AG04449 (cell line): ENCODE measurements around the gene FBXL5.

ENCODE experiments used
- CTCF ChIA-PET: fragments of 350-600 bp; formaldehyde crosslinking; extraction: SDS; loops from one replicate; lab custom pipeline; 2021; ENCODE audit warnings: antibody characterized with exemption; lab: Yijun Ruan, JAX
- POLR2A ChIA-PET: fragments of 400-600, 350-600 bp; formaldehyde crosslinking; extraction: SDS; loops from one replicate; lab custom pipeline; 2020; ENCODE audit warnings: antibody characterized with exemption, inconsistent platforms; lab: Yijun Ruan, JAX
- DNase-seq: peaks from one replicate; pipeline ENCODE4 v3.0.0-alpha.2; 2010; ENCODE audit warnings: low read depth, low spot score
- H3K4me3 ChIP-seq: 2 replicates; pipeline ENCODE4 v1.5.1; 2011; ENCODE audit warnings: low read depth, mild to moderate bottlenecking, control low read depth, low read length
- CTCF ChIP-seq: IDR thresholded peaks from one replicate; pipeline ENCODE4 v1.5.1; 2011; ENCODE audit warnings: mild to moderate bottlenecking, moderate library complexity, low read length, control low read depth, inconsistent platforms; ENCODE audit not compliant: insufficient read depth; ENCODE audit errors: missing control alignments

Gene FBXL5

DNA sequence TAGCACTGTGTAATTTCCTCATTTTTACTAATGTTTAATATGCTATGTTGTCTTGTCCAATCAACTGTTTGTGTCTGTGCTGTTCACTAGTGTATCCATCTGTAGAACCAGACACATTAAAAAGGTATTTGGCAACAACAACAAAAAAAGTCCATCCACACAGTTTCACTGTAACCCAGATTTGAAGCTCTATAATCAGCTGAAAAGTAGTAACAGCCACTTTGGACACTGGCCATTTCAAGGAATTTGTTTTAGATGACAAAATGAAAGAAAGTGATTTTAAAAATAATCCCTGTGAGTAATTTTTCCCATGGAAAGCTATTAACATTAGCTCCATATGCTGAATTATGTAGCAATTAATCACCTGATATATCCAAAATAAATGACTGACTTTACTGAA lies 2.2 kb upstream of the FBXL5 start:
- TF ChIP-seq CTCF: no peak
- POLR2A ChIA-PET: interaction anchor here (0.7 kb wide), 1 partner anchor 25 kb away, joined by 4 read pairs; the partner anchor contains the start of gene FAM200B
- no peak overlapping the region for H3K4me3 ChIP-seq
- CTCF ChIA-PET: interaction anchor here (0.7 to 1.5 kb wide), 3 partner anchors 8 to 200 kb away, joined by 3 to 4 read pairs (median 4); no protein-coding TSS in a partner anchor
- no peak for DNase-seq

DNA sequence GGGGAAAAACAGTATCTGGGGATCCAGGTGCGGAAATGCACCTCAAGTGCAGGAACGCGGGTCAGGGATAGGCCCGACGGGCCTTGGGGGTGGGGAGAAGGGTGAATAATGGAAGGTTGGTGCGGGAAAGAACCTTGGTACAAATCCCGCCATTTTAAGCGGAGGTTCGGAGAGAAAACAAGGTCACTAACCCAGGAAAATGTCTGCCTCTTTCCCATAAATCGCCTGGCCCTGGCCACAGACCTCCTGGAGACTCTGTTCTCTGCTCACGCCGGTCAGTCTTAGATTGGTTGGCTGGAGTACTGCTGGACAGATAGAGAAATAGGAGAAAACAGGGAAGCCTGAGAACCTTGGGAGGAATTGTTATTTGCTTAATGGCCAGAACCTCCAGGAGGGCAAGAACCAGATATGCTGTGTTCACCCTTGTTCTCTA lies 897 bp upstream of the FBXL5 start:
- CTCF ChIA-PET: interaction anchor here (0.9 to 1.5 kb wide), 5 partner anchors 11 to 187 kb away, joined by 3 to 4 read pairs (median 3); no protein-coding TSS in a partner anchor
- POLR2A ChIA-PET: no interaction called here
- no peak for TF ChIP-seq CTCF
- peak overlapping the region; percentile 60; the same call in 1 of the 2 replicates for H3K4me3 ChIP-seq
- DNase-seq: no peak

- no peak for DNase-seq
- TF ChIP-seq CTCF: no peak
- ChIA-PET POLR2A (interaction anchor here (0.7 to 1.9 kb wide), 5 partner anchors 10 to 652 kb away, joined by 3 to 5 read pairs (median 3); partner anchors contain the start of genes CPEB2 and FAM200B), CTCF (interaction anchor here (0.9 to 1.5 kb wide), 4 partner anchors 12 to 175 kb away, joined by 3 to 9 read pairs (median 4); no protein-coding TSS in a partner anchor)
- H3K4me3 ChIP-seq: peak overlapping the region; percentile 82
Observed at GRCh38 chr4:15654593-15655222, 449 bp downstream of the FBXL5 start.

- ChIA-PET CTCF (interaction anchor here (0.9 to 1.5 kb wide), 3 partner anchors 11 to 174 kb away, joined by 3 to 9 read pairs (median 4); no protein-coding TSS in a partner anchor), POLR2A (interaction anchor here (0.5 to 1.9 kb wide), 4 partner anchors 27 to 651 kb away, joined by 3 to 5 read pairs (median 3); partner anchors contain the start of genes CPEB2 and FAM200B)
Observed at GRCh38 chr4:15653864-15654592, 1.1 kb downstream of the FBXL5 start.

DNA sequence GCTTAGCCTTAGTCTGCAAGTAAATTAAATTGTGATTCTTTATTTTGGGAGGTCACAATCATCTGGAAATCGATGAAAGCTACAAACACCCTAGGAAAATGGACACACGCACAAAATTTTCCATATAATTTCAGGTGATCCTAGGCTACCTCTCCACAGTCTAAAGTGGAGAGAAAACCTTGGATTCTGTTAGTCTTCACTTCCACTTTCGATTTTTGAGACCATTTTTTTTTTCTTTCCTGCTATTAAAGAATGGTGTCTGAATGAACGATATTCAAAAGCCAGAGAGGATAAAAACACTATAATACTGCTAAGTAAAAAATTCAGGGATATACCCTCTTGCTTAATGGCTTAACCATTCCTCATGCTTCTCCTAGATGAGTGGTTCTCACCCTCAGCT lies 1.7 kb downstream of the FBXL5 start:
- POLR2A ChIA-PET: interaction anchor here (0.5 to 1.9 kb wide), 2 partner anchors 28 to 41 kb away, joined by 3 to 5 read pairs; partner anchors contain the start of gene FAM200B
- CTCF ChIA-PET: interaction anchor here (0.9 to 1.5 kb wide), 3 partner anchors 10 to 174 kb away, joined by 3 to 9 read pairs (median 4); no protein-coding TSS in a partner anchor
- TF ChIP-seq CTCF: no peak
- peak overlapping the region; percentile 82 for H3K4me3 ChIP-seq
- no peak for DNase-seq

More at GRCh38 chr4:15653864-15654592, 1.1 kb downstream of the FBXL5 start:
- TF ChIP-seq CTCF: no peak
- DNase-seq: no peak
- H3K4me3 ChIP-seq: peak overlapping the region; percentile 82
